BJ (cell line): ENCODE results near the gene DOK1. TPM values are rescaled to one million over a fixed set of nuclear protein-coding genes. Genes with fewer than 3 reads are reported as not detected.
A peak's percentile ranks its signal among the peaks of the same experiment; 100 is the strongest.

Experiments
- CTCF ChIA-PET: fragments of 350-600 bp; formaldehyde crosslinking; extraction: SDS; loops from one replicate; lab custom pipeline; 2021; ENCODE audit warnings: antibody characterized with exemption, inconsistent platforms; lab: Yijun Ruan, JAX
- POLR2A ChIA-PET: fragments of 300-600 bp; sonication (Branson Sonifier 250); formaldehyde crosslinking; extraction: SDS; loops from one replicate; lab custom pipeline; 2021; ENCODE audit warnings: antibody characterized with exemption; lab: Charles Lee
- DNase-seq: peaks from one replicate; pipeline ENCODE4 v3.0.0-alpha.2; 2011; ENCODE audit warnings: low read depth
- H3K27me3 ChIP-seq: 2 replicates; pipeline ENCODE4 v1.6.0; 2011; ENCODE audit warnings: low read length; ENCODE audit not compliant: control insufficient read depth, insufficient read depth
- H3K36me3 ChIP-seq: 2 replicates; pipeline ENCODE4 v1.5.1; 2011; ENCODE audit warnings: low read length; ENCODE audit not compliant: control insufficient read depth, insufficient read depth
- H3K4me3 ChIP-seq: 2 replicates; pipeline ENCODE4 v1.5.1; 2011; ENCODE audit warnings: low read depth, mild to moderate bottlenecking, control low read depth, low read length
- CTCF ChIP-seq: IDR thresholded peaks from 2 replicates; pipeline ENCODE4 v1.5.1; 2011; ENCODE audit warnings: low read depth, mild to moderate bottlenecking, control low read depth, inconsistent platforms, low read length, moderate library complexity; ENCODE audit not compliant: insufficient read depth
- polyA plus RNA-seq: library from polyadenylated mRNA; depleted of rRNA; stranded (reverse); fragments of >200 nt; gene quantifications from 2 replicates; pipeline ENCODE4 v1.2.3, GENCODE V29; 2011

DOK1 gene
- polyA plus RNA-seq, 1 experiment, result 28.7 TPM

- ChIA-PET POLR2A (no interaction called here), CTCF (interaction anchor here (0.7 to 1.4 kb wide), 3 partner anchors 37 to 67 kb away, joined by 3 to 5 read pairs (median 4); partner anchors contain the start of genes CCDC142 and TTC31)
- no peak overlapping the region for H3K4me3 ChIP-seq
- H3K27me3 ChIP-seq, result no peaks in the 10 kb centered on the region
- no peaks in the 10 kb centered on the region for H3K36me3 ChIP-seq
- no peak for DNase-seq
- no peak for TF ChIP-seq CTCF
These were observed 4.3 kb upstream of the DOK1 start for GRCh38 chr2:74550231-74550630.

GRCh38 chr2:74551530-74551929 is 3.0 kb upstream of the DOK1 start:
- CTCF ChIA-PET, result interaction anchor here (1.1 kb wide), 1 partner anchor 24 kb away, joined by 3 read pairs; no protein-coding TSS in a partner anchor
- Histone ChIP-seq H3K36me3 (peaks cover 2% of the 10 kb centered on the region), H3K4me3 (no peak overlapping the region), H3K27me3 (no peaks in the 10 kb centered on the region)
- POLR2A ChIA-PET, result no interaction called here
- no peak for DNase-seq
- TF ChIP-seq CTCF, result no peak

GRCh38 chr2:74551942-74552913 is 2.3 kb upstream of the DOK1 start:
- no peak for DNase-seq
- Histone ChIP-seq H3K36me3 (peaks cover 4% of the 10 kb centered on the region), H3K27me3 (no peaks in the 10 kb centered on the region), H3K4me3 (peak overlapping the region; percentile 54)
- ChIA-PET POLR2A (no interaction called here), CTCF (interaction anchor here (1.0 to 1.1 kb wide), 2 partner anchors 23 to 49 kb away, joined by 3 read pairs; no protein-coding TSS in a partner anchor)
- no peak for TF ChIP-seq CTCF

GRCh38 chr2:74552914-74553811 is 1.4 kb upstream of the DOK1 start:
- ChIA-PET POLR2A (interaction anchor here (1.0 kb wide), 1 partner anchor 14 kb away, joined by 3 read pairs; no protein-coding TSS in a partner anchor), CTCF (interaction anchor here (1.0 to 1.6 kb wide), 3 partner anchors 13 to 48 kb away, joined by 3 to 6 read pairs (median 3); no protein-coding TSS in a partner anchor)
- TF ChIP-seq CTCF, result no peak
- Histone ChIP-seq H3K27me3 (no peaks in the 10 kb centered on the region), H3K4me3 (peak overlapping the region; percentile 54), H3K36me3 (peaks cover 4% of the 10 kb centered on the region)
- DNase-seq, result no peak
